ENCODE results near the gene BAZ2A.

The BAZ2A gene

GRCh38 chr12:56636675-56637540 lies 6.8 kb upstream of the BAZ2A start:
- peak; percentile 90 for TF ChIP-seq CTCF (IDR thresholded peaks at IDR 0.05; ENCODE audit: insufficient read depth, low read length, missing control alignments)
- ChIA-PET CTCF (interaction anchor here (0.6 to 4.2 kb wide), 48 partner anchors 10 to 447 kb away, joined by 3 to 94 read pairs (median 4); partner anchors contain the start of genes ATP5F1B, GLS2, NACA and PTGES3), POLR2A (interaction anchor here (0.6 to 2.6 kb wide), 14 partner anchors 8 to 131 kb away, joined by 3 to 19 read pairs (median 4); partner anchors contain the start of genes ATP5F1B and NACA)
- peak; percentile 99 for DNase-seq (ENCODE audit: low read depth, low spot score)
- H3K4me3 ChIP-seq (ENCODE audit: low read depth, low read length), result peak overlapping the region; percentile 77

- POLR2A ChIA-PET, result interaction anchor here (0.6 to 2.6 kb wide), 13 partner anchors 8 to 130 kb away, joined by 3 to 19 read pairs (median 4); partner anchors contain the start of genes ATP5F1B and NACA
- TF ChIP-seq CTCF (IDR thresholded peaks at IDR 0.05; ENCODE audit: insufficient read depth, low read length, missing control alignments), result no peak
- DNase-seq (ENCODE audit: low read depth, low spot score), result no peak
- H3K4me3 ChIP-seq (ENCODE audit: low read depth, low read length), result peak overlapping the region; percentile 77
- CTCF ChIA-PET, result interaction anchor here (0.6 to 4.2 kb wide), 52 partner anchors 10 to 446 kb away, joined by 3 to 94 read pairs (median 4); partner anchors contain the start of genes ATP5F1B, GLS2, NACA and PTGES3
These were observed 5.9 kb upstream of the BAZ2A start for GRCh38 chr12:56635806-56636674.

GRCh38 chr12:56634837-56635791 lies 5.0 kb upstream of the BAZ2A start:
- DNase-seq (ENCODE audit: low read depth, low spot score), result no peak
- ChIA-PET POLR2A (interaction anchor here (1.0 to 2.6 kb wide), 3 partner anchors 12 to 90 kb away, joined by 3 to 12 read pairs (median 3); partner anchors contain the start of gene NACA), CTCF (interaction anchor here (0.7 to 4.2 kb wide), 22 partner anchors 10 to 370 kb away, joined by 3 to 94 read pairs (median 6); partner anchors contain the start of genes ATP5F1B, COQ10A, RBMS2 and STAT2)
- TF ChIP-seq CTCF (IDR thresholded peaks at IDR 0.05; ENCODE audit: insufficient read depth, low read length, missing control alignments), result peak; percentile 74
- H3K4me3 ChIP-seq (ENCODE audit: low read depth, low read length), result peak overlapping the region; percentile 77

DNA sequence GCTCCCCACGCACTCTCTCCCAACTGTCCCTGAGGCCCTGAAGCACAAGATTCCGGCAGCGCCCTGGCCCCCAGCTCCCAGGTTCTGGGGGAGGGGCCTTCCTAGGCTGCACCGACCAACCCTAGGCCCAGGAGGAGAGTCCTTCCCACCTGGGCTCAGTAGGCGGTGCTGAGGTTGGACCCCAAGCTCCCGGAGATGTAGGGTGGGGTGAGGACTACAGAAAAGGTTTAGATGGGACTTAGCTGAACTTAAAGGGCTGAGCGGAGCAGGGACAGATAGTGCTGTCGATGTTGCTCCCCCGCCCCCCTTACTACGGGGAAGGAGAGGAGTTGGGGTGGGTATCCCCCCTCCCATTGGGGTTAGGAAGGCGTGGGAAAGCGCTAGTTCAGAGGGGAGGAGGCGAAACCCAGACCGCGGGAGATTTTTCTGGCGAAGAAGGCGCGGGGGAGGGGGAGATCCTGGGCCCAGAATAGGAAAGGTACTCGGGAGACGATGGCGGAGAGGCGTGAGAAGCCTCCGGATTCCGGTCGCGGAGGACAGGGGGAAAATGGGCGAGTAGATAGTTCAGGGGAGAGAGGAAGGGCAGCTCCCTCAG lies 4.2 kb upstream of the BAZ2A start:
- ChIA-PET POLR2A (interaction anchor here (1.0 to 1.1 kb wide), 2 partner anchors 12 to 54 kb away, joined by 3 read pairs; no protein-coding TSS in a partner anchor), CTCF (interaction anchor here (0.7 to 4.2 kb wide), 12 partner anchors 9 to 368 kb away, joined by 3 to 94 read pairs (median 12); partner anchors contain the start of genes ATP5F1B, COQ10A and RBMS2)
- H3K4me3 ChIP-seq (ENCODE audit: low read depth, low read length), result peak overlapping the region; percentile 77
- TF ChIP-seq CTCF (IDR thresholded peaks at IDR 0.05; ENCODE audit: insufficient read depth, low read length, missing control alignments), result no peak
- DNase-seq (ENCODE audit: low read depth, low spot score), result no peak

Measured in AG04449 (cell line).